RWPE1 (cell line): ENCODE results near the gene CANT1.
"Not testable (repeated sequence)": the region's sequence is repeated elsewhere in the genome, so short reads cannot be mapped to it uniquely, and the experiment has no call there.

ENCODE experiments used
- CTCF ChIA-PET: fragments of 350-600 bp; sonication (Branson Sonifier 250); formaldehyde crosslinking; extraction: SDS; loops from one replicate; lab custom pipeline; 2021; lab: Yijun Ruan, JAX
- POLR2A ChIA-PET: fragments of 400-600 bp; formaldehyde crosslinking; extraction: SDS; loops from one replicate; lab custom pipeline; 2020; ENCODE audit warnings: antibody characterized with exemption; ENCODE audit not compliant: low non-redundant PET; lab: Yijun Ruan, JAX
- DNase-seq: peaks from one replicate; pipeline ENCODE4 v3.0.0; 2012; ENCODE audit warnings: low spot score
- H3K27ac ChIP-seq: fragments of 450-650 bp; 2 replicates; pipeline ENCODE4 v1.5.1; 2017
- CTCF ChIP-seq: fragments of 450-650 bp; conservative IDR thresholded peaks from 2 replicates; pipeline ENCODE4 v1.5.1; 2017; ENCODE audit warnings: low read depth, mild to moderate bottlenecking

The CANT1 gene

GRCh38 chr17:79034931-79035485, 25.4 kb upstream of the CANT1 start:
- no peak for DNase-seq
- ChIA-PET POLR2A (no interaction called here), CTCF (interaction anchor here (0.5 to 1.6 kb wide), 4 partner anchors 11 to 359 kb away, joined by 3 to 7 read pairs (median 3); no protein-coding TSS in a partner anchor)
- TF ChIP-seq CTCF = no peak
- peak overlapping the region; percentile 95 for H3K27ac ChIP-seq

- no peak for TF ChIP-seq CTCF
- H3K27ac ChIP-seq = peak overlapping the region; percentile 95
- no peak for DNase-seq
- ChIA-PET POLR2A (interaction anchor here (0.5 kb wide), 1 partner anchor 227 kb away, joined by 3 read pairs; no protein-coding TSS in a partner anchor), CTCF (interaction anchor here (0.6 to 2.6 kb wide), 5 partner anchors 8 to 360 kb away, joined by 3 to 8 read pairs (median 3); no protein-coding TSS in a partner anchor)
Measured at GRCh38 chr17:79033741-79034501, 24.4 kb upstream of the CANT1 start.

- POLR2A ChIA-PET = interaction anchor here (0.5 kb wide), 1 partner anchor 228 kb away, joined by 3 read pairs; no protein-coding TSS in a partner anchor
- CTCF ChIA-PET = interaction anchor here (2.6 kb wide), 1 partner anchor 9 kb away, joined by 8 read pairs; no protein-coding TSS in a partner anchor
- DNase-seq = no peak
- no peak for TF ChIP-seq CTCF
- H3K27ac ChIP-seq = peak overlapping the region; percentile 95
Measured at GRCh38 chr17:79033046-79033616, 23.6 kb upstream of the CANT1 start.

- H3K27ac ChIP-seq = peak overlapping the region; percentile 95
- DNase-seq = no peak
- CTCF ChIA-PET = interaction anchor here (0.6 to 2.6 kb wide), 2 partner anchors 10 kb away, joined by 3 to 8 read pairs; no protein-coding TSS in a partner anchor
- POLR2A ChIA-PET = no interaction called here
- no peak for TF ChIP-seq CTCF
Measured at GRCh38 chr17:79031996-79032875, 22.7 kb upstream of the CANT1 start.

- POLR2A ChIA-PET, H3K27ac ChIP-seq, CTCF ChIA-PET, DNase-seq: not testable (repeated sequence)
Measured at GRCh38 chr17:79030636-79031035, 21.1 kb upstream of the CANT1 start.

GRCh38 chr17:79029327-79030009, 19.9 kb upstream of the CANT1 start:
- ChIA-PET POLR2A (no interaction called here), CTCF (interaction anchor here (0.7 to 1.2 kb wide), 2 partner anchors 16 to 357 kb away, joined by 4 to 6 read pairs; no protein-coding TSS in a partner anchor)
- DNase-seq = no peak
- peak overlapping the region; percentile 83 for H3K27ac ChIP-seq
- no peak for TF ChIP-seq CTCF
